Gastrocnemius medialis (tissue), 4 donors: ENCODE results near the gene NUP188. TPM values are rescaled to one million over a fixed set of nuclear protein-coding genes. Genes with fewer than 3 reads are reported as not detected.
A peak's percentile ranks its signal among the peaks of the same experiment; 100 is the strongest.

Experiments used
- ATAC-seq, 2 donors: fragments of 150-250 bp; one replicate each; pipeline ENCODE4 v1.9.1; 2016
- DNase-seq, 2 donors: peaks; one replicate each; pipeline ENCODE4 v3.0.0-alpha.2; 2019
- H3K27ac ChIP-seq, 4 donors: fragments of 200-600 bp; sonication (generic); 1 replicate in 1 of 4; 2 replicates in 3 of 4; pipeline ENCODE4 v1.5.1; 2016 to 2018; ENCODE audit warnings: mild to moderate bottlenecking in 2 of 4, moderate library complexity in 1 of 4
- H3K27me3 ChIP-seq, 3 donors: fragments of 200-600 bp; sonication (generic) in 2 of 3; 1 replicate in 1 of 3; 2 replicates in 2 of 3; pipeline versions ENCODE4 v1.5.1 to v1.6.0; 2016 to 2019; ENCODE audit warnings: mild to moderate bottlenecking in 1 of 3, moderate library complexity in 1 of 3
- H3K36me3 ChIP-seq, 2 donors: fragments of 200-600 bp; sonication (generic) in 1 of 2; one replicate each; pipeline ENCODE4 v1.5.1; 2017 to 2018
- H3K4me1 ChIP-seq, 2 donors: fragments of 200-600 bp; sonication (generic) in 1 of 2; one replicate each; pipeline ENCODE4 v1.5.1; 2016 to 2017; ENCODE audit warnings: mild to moderate bottlenecking in 2 of 2
- H3K4me3 ChIP-seq, 4 donors: fragments of 200-600 bp; sonication (generic) in 3 of 4; 1 replicate in 1 of 4; 2 replicates in 3 of 4; pipeline ENCODE4 v1.5.1; 2016 to 2019; ENCODE audit warnings: mild to moderate bottlenecking in 2 of 4
- H3K9me3 ChIP-seq, 3 donors: fragments of 200-600 bp; sonication (generic) in 2 of 3; 1 replicate in 1 of 3; 2 replicates in 2 of 3; pipeline ENCODE4 v1.5.1; 2016 to 2019
- CTCF ChIP-seq, 5 experiments: fragments of 450-650 bp in 3 of 5; fragments of 200-600 bp in 2 of 5; sonication (generic) in 2 of 5; IDR thresholded peaks in 4 of 5; conservative IDR thresholded peaks in 1 of 5; 1 replicate in 4 of 5; 2 replicates in 1 of 5; pipeline ENCODE4 v1.5.1; 2016 to 2019; ENCODE audit warnings: antibody characterized with exemption in 5 of 5, mild to moderate bottlenecking in 3 of 5, moderate library complexity in 3 of 5
- POLR2A ChIP-seq, 2 donors: fragments of 450-650 bp; IDR thresholded peaks; one replicate each; pipeline ENCODE4 v1.6.1; 2017; ENCODE audit warnings: antibody characterized with exemption in 2 of 2, mild to moderate bottlenecking in 2 of 2, moderate library complexity in 2 of 2
- in situ Hi-C, 4 donors: fragments of 200-750 bp; cut with MboI; loops; one replicate each; pipeline versions ENCODE4 v1.15.0 to v1.8.0; 2017; ENCODE audit warnings: low sequenced_read_pairs in 4 of 4
- intact Hi-C: fragments of 100-400 bp; cut with DNase I; formaldehyde crosslinking; loops from one replicate; pipeline ENCODE4 v1.15.1; 2023; ENCODE audit warnings: low total_unique reads
- total RNA-seq, 4 donors: library from RNA; depleted of rRNA; stranded (reverse); fragments of >200 nt; gene quantifications; one replicate each; pipeline versions ENCODE4 v1.1.0 to v1.2.3, GENCODE V29; 2016

The NUP188 gene
- 10 to 100 TPM; 24.7 to 59.7 (median 30.3) TPM for total RNA-seq

GRCh38 chr9:128947527-128948301 is at the start of gene NUP188, which contains the start of gene DOLK:
TSS of gene NUP188 (plus strand) at chr9:128947699. CDS start at chr9:128947720, 21 bp downstream.
TSS of gene DOLK (minus strand) at chr9:128947603. CDS start at chr9:128947303, 300 bp downstream.
- Histone ChIP-seq H3K4me3 (peak within 1 kb of the TSS; percentile 67 to 98 (median 94)), H3K27me3 (no peaks in the 10 kb centered on the region), H3K9me3 (no peaks in the 10 kb centered on the region), H3K4me1 (peaks cover 18 to 20% of the 10 kb centered on the region in 2 donors), H3K27ac (peak within 1 kb of the TSS; percentile 88 to 100 (median 97)), H3K36me3 (peaks cover 0 to 32% of the 10 kb centered on the region in 2 donors)
- intact Hi-C loops: loop anchor here (2.0 to 5.0 kb wide), 2 partner anchors 65 to 90 kb away; partner anchors contain the start of genes LRRC8A and MIGA2
- DNase-seq (peak; percentile 90 to 92), ATAC-seq (peak; percentile 83 to 88)
- TF ChIP-seq CTCF (IDR thresholded peaks at IDR 0.05 in 4 of 5, conservative IDR thresholded peaks at IDR 0.05 in 1 of 5) (peak in 2 of 5 experiments; percentile 42), POLR2A (IDR thresholded peaks at IDR 0.05) (peak; percentile 89 to 95)
- in situ Hi-C loops: no loop called here

GRCh38 chr9:128898382-128898781 is 49.1 kb upstream of the NUP188 start:
- Histone ChIP-seq H3K36me3 (peaks cover 0 to 29% of the 10 kb centered on the region in 2 donors), H3K27ac (peak overlapping the region; percentile 24 to 60 (median 45)), H3K27me3 (no peaks in the 10 kb centered on the region), H3K9me3 (no peaks in the 10 kb centered on the region), H3K4me3 (no peak overlapping the region), H3K4me1 (peaks cover under 1% of the 10 kb centered on the region in 2 donors)
- intact Hi-C loops (no loop called here), in situ Hi-C loops (no loop called here)
- no peak for DNase-seq
- no peak for TF ChIP-seq CTCF (IDR thresholded peaks at IDR 0.05 in 4 of 5, conservative IDR thresholded peaks at IDR 0.05 in 1 of 5)
- no peak for TF ChIP-seq POLR2A (IDR thresholded peaks at IDR 0.05)
- no peak for ATAC-seq

- H3K4me3 ChIP-seq: no peak overlapping the region
- H3K4me1 ChIP-seq: peaks cover 4 to 6% of the 10 kb centered on the region in 2 donors
- no peak for ATAC-seq
- peak overlapping the region; percentile 24 to 60 (median 46) for H3K27ac ChIP-seq
- no peak for TF ChIP-seq POLR2A (IDR thresholded peaks at IDR 0.05)
- TF ChIP-seq CTCF (IDR thresholded peaks at IDR 0.05 in 4 of 5, conservative IDR thresholded peaks at IDR 0.05 in 1 of 5): no peak
- DNase-seq: no peak
- no peaks in the 10 kb centered on the region for H3K27me3 ChIP-seq
- in situ Hi-C loops: no loop called here
- no peaks in the 10 kb centered on the region for H3K9me3 ChIP-seq
- peaks cover 0 to 29% of the 10 kb centered on the region in 2 donors for H3K36me3 ChIP-seq
- intact Hi-C loops: no loop called here
Measured at GRCh38 chr9:128898845-128899565, 48.5 kb upstream of the NUP188 start.

- H3K4me1 ChIP-seq: peaks cover 4 to 13% of the 10 kb centered on the region in 2 donors
- in situ Hi-C loops: no loop called here
- intact Hi-C loops: no loop called here
- H3K27ac ChIP-seq: peak overlapping the region; percentile 24 to 60 (median 46)
- TF ChIP-seq CTCF (IDR thresholded peaks at IDR 0.05 in 4 of 5, conservative IDR thresholded peaks at IDR 0.05 in 1 of 5): no peak
- TF ChIP-seq POLR2A (IDR thresholded peaks at IDR 0.05): no peak
- H3K36me3 ChIP-seq: peaks cover 0 to 29% of the 10 kb centered on the region in 2 donors
- DNase-seq: no peak
- peak in 1 of 2 donors; percentile 26 for ATAC-seq
- H3K4me3 ChIP-seq: no peak overlapping the region
- no peaks in the 10 kb centered on the region for H3K9me3 ChIP-seq
- no peaks in the 10 kb centered on the region for H3K27me3 ChIP-seq
Measured at GRCh38 chr9:128899566-128900322, 47.8 kb upstream of the NUP188 start.
